Fibroblast of skin of right quadriceps (primary cell): ENCODE measurements around the gene FILIP1.

Experiments used
- DNase-seq: peaks from one replicate; pipeline ENCODE4 v3.0.0-alpha.2; 2013

FILIP1 gene, protein sequence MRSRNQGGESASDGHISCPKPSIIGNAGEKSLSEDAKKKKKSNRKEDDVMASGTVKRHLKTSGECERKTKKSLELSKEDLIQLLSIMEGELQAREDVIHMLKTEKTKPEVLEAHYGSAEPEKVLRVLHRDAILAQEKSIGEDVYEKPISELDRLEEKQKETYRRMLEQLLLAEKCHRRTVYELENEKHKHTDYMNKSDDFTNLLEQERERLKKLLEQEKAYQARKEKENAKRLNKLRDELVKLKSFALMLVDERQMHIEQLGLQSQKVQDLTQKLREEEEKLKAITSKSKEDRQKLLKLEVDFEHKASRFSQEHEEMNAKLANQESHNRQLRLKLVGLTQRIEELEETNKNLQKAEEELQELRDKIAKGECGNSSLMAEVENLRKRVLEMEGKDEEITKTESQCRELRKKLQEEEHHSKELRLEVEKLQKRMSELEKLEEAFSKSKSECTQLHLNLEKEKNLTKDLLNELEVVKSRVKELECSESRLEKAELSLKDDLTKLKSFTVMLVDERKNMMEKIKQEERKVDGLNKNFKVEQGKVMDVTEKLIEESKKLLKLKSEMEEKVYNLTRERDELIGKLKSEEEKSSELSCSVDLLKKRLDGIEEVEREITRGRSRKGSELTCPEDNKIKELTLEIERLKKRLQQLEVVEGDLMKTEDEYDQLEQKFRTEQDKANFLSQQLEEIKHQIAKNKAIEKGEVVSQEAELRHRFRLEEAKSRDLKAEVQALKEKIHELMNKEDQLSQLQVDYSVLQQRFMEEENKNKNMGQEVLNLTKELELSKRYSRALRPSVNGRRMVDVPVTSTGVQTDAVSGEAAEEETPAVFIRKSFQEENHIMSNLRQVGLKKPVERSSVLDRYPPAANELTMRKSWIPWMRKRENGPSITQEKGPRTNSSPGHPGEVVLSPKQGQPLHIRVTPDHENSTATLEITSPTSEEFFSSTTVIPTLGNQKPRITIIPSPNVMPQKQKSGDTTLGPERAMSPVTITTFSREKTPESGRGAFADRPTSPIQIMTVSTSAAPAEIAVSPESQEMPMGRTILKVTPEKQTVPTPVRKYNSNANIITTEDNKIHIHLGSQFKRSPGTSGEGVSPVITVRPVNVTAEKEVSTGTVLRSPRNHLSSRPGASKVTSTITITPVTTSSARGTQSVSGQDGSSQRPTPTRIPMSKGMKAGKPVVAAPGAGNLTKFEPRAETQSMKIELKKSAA (N-terminal part only)

DNA sequence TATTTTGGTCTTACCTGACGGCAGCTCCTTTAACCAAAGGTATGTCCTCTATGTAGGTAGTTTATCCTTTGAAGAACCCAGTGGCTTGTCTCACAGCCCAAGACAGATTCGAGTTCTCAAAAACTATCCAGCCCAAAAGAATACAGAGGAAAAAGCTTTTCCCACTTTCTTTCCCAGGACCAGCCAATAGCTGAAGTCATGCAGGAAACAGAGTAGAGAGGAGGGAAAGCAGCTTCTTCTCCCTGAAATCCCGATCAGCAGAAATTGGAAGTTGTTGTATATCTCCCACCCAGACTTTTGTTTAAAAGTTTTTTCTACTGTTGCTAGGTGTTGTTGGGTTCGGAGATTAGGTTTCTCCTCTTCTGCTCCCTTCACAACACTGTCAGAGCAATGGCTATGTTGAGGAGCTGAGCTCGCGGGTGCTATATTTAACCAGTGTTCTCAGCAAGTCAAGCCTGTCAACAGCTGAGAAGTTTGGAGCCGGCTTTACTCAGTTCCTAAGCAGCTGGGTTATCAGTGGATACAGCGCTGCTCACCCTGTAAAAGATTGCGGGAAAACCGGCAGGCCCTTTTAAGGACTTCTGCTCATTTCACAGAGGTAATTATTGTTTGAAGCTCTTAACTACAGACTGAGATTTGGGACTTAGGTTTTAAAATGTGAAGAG is at the start of gene FILIP1:
Gene FILIP1 (minus strand): TSS at position 401 of the 665 bp plus-strand sequence. CDS start 78,828 bp downstream, outside the sequence.
- peak; percentile 26 for DNase-seq

DNA sequence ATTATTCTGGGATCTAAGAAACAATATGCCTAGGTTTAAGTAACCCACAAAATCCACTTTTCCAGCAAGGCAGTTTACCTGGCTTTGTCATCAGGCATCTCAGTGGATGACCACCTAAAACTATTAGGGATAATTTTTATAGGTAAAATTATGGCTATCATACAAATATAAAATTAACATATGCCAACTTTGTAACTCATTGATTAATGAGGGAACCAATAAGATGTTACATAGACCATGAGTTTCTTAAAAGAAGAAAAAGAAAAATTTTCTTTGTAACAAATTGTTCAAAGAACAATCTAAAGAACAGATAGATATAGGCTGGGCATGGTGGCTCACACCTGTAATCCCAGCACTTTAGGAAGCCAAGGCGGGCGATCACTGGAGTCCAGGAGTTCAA is 49.7 kb upstream of the FILIP1 start:
- no peak for DNase-seq

DNA sequence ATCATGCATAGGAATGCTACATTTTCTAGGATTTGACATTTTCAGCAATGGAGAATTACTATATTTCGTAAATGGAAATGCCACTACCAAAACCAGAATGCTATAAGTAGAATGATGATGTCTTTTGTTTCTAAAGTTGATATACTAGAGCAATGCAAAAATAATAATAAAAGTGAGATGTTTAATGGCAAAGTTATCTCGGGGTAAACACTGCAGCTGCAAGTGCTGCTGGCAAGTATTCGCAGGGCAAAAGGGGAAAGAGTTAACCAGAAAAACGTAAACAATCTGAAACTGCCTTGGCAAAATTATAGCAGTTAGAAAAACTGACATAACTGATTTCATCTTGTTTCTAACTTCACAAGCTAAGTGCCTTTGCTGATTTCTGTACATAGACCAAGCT is 45.5 kb upstream of the FILIP1 start:
- no peak for DNase-seq

DNA sequence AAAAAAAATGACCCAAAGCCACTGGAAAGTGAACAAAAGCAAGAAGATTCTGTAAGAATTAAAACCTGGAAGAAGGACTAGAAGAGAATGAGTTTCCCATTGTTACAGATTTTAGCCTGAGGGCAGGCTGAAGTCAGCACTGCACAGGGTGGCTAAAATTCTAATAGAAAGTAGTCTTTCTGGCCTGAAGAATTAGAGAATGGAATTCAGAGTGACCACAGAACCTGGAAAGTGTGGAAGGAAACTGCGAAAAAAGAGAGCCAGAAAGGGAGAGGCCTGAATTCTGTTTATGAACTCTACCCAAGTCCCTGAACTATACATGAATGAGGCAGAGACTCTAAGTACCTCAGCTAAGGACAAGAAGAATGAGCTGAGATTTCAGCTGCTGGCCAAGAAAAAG is 38.9 kb upstream of the FILIP1 start:
- DNase-seq = no peak

DNA sequence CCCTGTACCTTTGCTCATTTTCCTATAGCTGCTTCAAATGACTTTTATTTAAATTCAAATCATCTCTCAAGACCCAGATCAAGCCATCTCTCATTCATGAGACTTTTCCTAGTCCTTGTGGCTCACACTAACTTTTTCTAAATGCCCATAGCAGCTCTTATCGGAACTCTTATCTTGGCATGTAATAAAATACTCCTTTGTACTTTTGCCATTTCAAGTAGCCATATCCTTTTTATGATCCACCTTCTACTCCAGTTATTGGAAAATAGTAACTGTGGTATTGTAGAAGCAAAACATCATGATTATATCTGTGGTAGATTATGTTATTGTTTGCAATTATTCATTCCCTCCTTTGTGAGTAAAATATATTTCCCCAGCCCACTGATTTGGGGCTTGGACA is 37.6 kb upstream of the FILIP1 start:
- no peak for DNase-seq

DNA sequence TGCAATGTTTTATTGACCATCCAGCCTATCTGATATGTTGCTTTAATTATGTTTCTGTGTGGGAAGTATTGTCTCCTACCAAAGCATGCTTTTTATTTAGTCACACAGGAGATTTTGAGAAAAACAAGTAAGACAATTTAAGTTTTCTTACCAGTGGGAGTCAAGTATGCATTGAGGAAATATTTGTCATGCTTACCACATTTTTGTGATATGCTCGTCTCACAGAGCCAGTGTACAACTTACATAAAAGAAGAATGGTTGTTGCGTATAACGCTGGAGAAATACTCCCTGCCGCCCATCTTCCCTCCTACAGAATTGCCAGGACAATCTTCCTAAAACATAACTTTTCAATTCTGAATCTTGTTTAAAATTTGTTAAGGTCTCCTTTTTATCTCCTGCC is 37.1 kb upstream of the FILIP1 start:
- peak; percentile 38 for DNase-seq

DNA sequence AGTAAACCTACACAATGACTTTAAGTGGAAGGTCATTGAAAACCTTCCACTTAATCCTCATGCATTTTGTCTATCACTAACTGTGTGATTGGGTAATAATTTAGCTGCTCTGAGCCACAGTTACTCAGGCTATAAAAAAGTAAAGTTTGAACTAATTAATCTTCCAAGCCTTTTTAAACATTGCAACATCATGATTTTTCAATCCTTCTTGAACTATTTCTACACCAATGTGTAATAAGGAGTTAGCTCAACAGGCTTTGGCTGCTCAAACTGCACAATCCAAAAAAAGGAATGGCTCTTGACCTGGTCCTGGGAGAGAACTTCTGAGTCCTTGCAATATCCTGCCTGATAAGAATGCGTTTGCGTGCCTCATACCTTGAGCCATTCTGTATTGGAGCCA is 34.8 kb upstream of the FILIP1 start:
- DNase-seq = peak; percentile 57

DNA sequence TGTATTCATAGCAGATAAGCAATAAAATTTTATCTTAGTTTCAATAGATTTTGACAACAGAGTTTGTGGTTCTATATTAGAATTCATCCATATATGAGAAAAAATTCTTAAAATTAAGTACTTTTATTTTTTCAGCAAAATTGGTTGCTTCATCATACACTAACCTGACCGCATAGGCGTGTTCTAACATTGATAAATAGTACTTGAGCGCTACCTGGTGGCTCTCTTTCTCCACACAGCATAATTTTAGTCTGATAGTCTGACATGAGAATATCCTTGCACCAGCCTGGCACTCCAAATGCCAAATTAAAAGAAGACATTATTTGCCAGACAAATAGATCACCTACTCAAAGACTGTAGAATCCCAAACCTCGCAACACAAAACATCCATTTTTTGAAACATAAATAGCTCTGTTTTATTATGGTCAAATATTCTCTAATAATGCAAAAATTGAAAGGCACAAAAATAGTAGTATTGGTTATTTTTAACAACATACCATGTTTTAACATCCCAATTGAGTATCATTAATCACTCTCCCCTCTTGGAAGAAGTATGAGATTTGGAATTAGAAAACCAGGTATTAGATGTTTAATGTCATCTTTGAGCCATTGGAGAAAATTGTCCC is 33.0 kb upstream of the FILIP1 start:
- peak; percentile 69 for DNase-seq

DNA sequence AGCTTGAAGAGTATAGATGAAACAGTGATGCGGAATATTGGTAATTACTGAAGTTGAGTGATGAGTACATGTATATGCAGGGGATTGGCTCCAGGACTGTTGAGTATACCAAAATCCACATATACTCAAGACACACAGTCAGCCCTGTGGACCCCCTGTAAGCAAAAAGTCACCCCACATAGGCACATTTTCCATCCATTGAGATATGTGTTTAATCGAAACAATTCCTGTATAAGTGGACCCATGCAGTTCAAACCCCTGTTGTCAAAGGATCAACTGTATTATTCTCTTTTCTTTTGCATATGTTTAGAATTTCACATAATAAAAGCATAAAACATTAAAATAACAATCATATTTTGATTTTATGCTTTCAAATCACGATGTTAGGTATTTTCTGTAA is 32.1 kb upstream of the FILIP1 start:
- no peak for DNase-seq

DNA sequence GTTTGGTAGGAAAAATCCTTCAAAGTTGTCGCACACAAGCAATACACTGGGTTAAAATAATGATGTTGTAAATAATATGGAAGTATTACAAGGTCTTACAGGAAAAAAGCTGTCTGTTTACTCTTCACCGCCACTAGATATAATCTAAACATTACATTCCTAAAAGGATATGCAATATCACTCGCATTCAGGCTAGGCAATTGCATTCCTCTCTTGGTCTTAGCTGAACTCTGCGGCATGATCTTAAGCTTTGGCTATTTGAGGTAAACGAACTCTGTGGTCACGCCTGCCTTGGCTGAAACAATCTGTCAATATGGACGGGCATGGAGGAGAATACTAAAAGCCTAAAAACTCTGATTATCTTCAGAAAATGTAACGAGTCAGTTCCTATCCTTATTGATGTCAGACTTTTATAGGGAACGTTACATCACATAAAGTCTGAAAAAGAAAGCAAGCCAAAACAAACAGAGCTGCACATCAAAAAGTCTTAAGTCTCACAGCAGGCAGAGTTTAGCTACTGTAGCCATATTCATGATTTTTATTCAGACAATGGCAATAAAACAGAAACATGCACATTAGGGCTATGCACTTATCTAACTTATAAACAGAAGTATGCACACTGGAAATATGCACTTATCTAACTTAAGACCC is 30.8 kb upstream of the FILIP1 start:
- DNase-seq = peak; percentile 86

DNA sequence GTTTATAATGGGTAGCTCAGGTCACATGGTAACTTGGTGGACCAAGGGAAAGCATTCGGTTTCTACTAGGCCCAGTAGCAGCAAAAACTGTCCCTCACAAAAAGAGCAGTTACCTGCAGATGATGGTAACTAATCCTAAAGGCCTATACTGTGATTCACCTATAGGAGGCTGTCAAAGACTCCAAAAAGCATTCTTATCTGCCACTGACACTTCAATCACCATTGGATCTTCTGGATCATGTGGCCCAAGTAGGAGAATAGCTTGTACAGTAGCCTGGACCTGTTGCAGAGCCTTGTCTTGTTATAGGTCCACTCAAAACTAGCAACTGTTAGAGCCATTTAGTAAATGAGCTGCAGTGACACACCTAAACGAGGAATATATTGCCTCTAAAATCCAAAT is 23.2 kb upstream of the FILIP1 start:
- no peak for DNase-seq

DNA sequence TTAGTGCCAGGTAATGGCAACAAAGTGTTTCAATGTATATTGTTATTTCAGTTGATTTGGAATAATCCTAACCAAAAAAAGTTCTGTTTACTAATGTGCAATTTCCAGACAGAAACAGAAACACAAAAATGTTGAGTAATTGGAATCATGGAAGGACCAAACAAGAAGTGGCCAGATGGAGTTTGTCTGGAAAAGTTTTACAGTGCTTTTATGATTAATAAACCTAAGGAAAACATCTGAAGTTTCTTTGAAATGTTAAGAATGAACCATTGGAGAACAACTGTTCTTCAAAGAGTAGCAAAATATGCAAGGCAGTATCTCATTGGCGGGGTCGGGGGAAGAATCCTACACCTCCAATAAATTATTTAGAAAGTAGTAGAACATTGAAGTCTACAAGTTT is 19.0 kb upstream of the FILIP1 start:
- DNase-seq = no peak

DNA sequence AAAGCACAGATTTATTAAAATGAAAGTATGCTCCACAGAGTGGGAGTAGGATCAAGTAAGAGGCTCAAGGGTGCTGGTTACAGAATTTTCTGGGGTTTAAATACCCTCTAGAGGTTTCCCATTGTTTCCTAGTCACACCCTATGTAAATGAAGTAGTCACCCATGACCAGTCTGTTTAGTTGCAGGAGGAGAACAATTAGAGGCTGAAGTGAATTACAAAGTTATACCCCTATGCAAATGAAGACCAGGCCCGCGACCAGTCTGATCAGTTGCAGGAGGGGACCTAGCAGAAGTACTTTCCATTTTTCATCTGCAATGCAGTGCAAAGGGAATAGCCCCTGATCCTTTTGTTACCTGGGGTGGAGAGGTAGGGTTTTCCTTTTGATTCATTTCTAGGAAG is 11.8 kb upstream of the FILIP1 start:
- DNase-seq = no peak

DNA sequence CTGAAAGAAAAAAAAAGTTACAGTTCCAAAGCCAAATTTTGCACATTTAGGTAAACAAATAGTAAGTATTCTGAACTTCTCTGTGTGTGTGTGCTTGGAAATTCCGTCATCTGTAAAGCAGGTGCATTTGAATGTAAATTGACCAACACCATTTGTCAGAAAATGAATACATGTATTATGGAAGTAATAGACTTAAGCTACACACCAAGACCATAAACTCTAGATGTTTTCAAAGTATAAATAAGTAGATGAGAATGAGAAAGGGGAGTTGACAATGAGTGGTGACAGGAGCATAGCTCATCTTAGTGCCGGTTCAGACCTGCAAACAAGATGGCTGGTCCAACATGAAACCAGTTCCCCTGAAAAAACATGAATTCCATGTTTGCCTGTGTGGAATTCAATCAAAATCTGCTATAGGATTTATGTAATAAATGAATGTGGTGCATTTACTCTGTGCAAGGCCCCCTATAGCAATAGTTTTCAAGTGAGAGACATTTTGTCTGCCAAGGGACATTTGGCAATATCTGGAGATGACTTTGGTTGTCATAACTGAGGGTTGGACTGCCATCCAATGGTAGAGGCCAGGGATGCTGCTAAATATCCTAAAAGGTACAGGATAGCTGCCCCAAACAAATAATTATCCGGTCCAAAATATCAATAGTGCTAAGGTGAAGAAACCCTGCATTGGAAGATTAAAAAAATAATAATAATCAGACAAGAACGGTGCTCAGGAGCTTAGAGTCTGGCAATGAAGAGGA is 11.0 kb upstream of the FILIP1 start:
- no peak for DNase-seq

DNA sequence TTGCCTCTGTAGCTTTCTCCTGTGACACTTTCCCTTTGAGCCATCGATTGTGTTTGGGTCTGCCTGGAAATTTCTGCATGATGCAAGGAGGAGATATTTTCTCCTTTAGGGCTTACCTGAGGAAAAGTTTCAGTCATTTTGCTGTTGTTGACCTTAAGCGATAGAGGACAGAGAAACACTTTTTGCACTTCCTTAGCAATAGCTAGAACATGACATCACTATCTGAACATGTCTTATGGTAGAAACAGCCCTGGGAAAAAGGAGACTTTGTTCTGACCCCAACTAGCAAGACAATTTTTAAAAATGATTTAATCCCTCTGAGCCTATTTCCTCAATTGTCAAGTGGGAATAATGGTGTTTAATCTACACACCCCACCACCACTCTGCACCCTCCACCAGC is 9.7 kb upstream of the FILIP1 start:
- no peak for DNase-seq

DNA sequence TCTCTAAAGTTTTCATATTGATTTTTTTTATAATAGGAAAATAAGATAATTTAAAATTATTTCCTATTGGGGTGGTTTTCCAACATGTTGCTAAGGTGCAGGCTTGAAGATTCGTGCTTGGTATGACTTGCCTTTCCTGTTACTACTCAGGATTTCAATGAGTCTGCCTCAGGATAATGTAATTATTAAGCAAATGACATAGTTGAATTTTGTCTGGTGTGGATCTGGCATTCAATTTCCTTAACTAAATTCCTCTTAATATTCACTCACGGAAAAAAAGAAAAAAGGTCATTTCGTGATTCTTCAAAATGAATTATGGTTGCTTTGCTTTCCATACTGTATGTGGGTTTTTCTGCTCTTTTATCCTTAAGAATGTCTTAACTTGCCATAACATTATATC is 9.3 kb upstream of the FILIP1 start:
- no peak for DNase-seq

DNA sequence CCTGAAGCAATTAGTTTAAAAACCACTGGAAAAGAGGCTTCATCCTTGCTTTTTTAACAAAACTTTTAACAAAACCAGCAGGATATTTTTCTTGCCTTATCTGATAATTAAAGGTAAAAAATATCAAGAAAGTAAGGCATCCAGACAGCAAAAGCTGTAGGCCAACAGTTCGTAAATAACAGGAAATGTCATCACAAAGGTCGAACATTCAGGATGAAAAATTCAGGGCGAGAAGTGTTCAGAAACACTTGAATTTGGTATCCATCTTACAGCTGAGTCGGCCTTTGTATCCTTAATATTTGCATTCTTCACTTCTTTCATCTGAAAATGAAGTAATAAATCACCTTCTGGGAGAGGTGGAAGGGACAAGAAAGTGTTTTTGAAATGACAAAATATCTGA is 8.2 kb upstream of the FILIP1 start:
- DNase-seq = no peak

DNA sequence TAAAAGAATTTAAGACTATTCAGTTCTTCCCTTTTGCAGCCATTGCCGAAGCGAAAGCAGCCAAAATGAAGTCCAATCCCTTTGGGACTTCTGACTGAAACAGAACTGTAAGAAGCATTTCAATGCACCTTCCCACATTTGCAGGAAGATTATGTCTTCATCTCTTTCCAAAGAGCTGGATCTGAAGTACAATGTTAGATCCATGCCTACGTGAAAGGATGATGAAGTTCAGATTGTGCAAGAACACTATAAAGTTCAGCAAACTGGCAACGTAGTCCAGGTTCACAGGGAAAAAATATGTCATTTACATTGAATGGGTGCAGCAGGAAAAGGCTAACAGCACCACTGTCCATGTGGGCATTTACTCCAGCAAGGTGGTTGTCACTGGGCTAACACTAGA is 6.0 kb upstream of the FILIP1 start:
- no peak for DNase-seq

DNA sequence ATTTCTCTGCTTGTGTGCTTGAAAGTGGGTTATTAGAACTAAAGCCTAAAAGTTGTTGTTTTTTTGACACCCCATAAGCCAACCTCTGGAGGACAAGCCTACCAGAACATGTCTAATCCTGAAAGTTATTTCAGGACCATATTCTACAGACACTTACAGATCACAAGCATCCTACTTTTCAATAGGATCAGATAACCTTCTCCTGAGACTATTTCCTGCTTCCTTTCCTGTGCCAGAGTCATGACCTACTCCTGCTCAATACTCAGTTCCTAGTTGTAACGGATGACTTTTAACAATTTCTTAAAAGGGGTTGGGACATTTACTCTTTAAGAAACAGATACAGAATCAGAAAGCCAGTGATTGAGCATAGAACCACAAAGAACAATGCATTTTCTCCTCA is 5.3 kb upstream of the FILIP1 start:
- DNase-seq = no peak

DNA sequence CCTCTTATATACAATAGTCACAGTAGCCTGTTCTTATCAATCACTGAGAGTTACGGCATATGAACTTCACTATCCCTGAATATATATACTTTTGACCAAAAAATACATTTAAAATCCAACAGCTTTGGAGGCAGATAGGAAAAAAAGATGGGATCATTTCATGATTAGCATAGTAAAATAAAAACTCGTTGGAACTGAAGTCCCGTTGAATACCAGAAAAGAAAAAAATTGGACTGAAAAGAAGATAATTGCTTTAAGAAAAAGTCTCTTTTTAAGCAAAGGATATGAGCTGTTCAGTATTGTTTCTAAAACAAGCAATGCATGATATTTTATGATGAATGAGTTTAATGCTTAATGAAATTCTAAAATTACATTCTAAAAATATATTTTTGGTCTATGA is 4.4 kb upstream of the FILIP1 start:
- no peak for DNase-seq

DNA sequence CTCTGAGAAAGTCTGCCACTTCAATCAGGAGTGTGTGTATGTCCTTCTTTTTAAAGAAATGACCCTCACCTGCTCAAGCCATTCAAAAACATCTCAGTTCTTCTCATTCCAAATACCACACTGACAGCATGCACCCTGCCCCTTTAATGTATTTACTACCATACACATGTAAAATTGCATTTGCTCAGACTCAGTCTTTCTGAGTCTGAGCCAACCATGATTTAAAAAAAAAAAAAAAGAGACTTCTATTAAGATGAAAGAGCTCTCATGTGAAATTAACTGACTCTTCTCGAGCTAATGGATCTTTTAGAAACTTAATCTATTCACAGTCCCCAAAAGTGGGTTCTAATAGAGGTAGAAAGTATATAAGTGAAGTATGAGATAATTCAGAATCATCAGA is 1.4 kb upstream of the FILIP1 start:
- no peak for DNase-seq
